Loucy (cell line): ENCODE measurements around the gene PLXDC1.

Source experiments
- H2AFZ ChIP-seq: fragments of 200-600 bp; sonication (generic); 2 replicates; pipeline ENCODE4 v1.6.0; 2016; ENCODE audit warnings: antibody characterized with exemption, mild to moderate bottlenecking, low read length, moderate library complexity
- H3F3A ChIP-seq: fragments of 200-600 bp; 2 replicates; pipeline ENCODE4 v1.6.0; 2016; ENCODE audit warnings: antibody characterized with exemption, low read depth, mild to moderate bottlenecking
- H3K27me3 ChIP-seq: fragments of 200-600 bp; sonication (generic); 2 replicates; pipeline ENCODE4 v1.6.1; 2014; ENCODE audit warnings: low read length, mild to moderate bottlenecking; ENCODE audit not compliant: insufficient read depth, poor library complexity, severe bottlenecking
- H3K36me3 ChIP-seq: fragments of 200-600 bp; sonication (generic); 2 replicates; pipeline ENCODE4 v1.6.1; 2016; ENCODE audit warnings: low read length; ENCODE audit not compliant: insufficient read depth
- H3K4me1 ChIP-seq: fragments of 200-600 bp; sonication (generic); 2 replicates; pipeline ENCODE4 v1.5.1; 2014; ENCODE audit warnings: low read length, mild to moderate bottlenecking; ENCODE audit not compliant: insufficient read depth, poor library complexity, severe bottlenecking
- H3K4me2 ChIP-seq: fragments of 200-600 bp; sonication (generic); 2 replicates; pipeline ENCODE4 v1.6.0; 2014; ENCODE audit warnings: antibody characterized with exemption, low read length, low read depth, mild to moderate bottlenecking; ENCODE audit not compliant: poor library complexity, severe bottlenecking
- H3K4me3 ChIP-seq: fragments of 200-600 bp; sonication (generic); 2 replicates; pipeline ENCODE4 v1.5.1; 2014; ENCODE audit warnings: low read length, mild to moderate bottlenecking, mixed read lengths; ENCODE audit not compliant: poor library complexity, severe bottlenecking
- H3K79me2 ChIP-seq: fragments of 200-600 bp; sonication (generic); 2 replicates; pipeline ENCODE4 v1.6.1; 2014; ENCODE audit warnings: low read length; ENCODE audit not compliant: insufficient read depth
- H3K9ac ChIP-seq: fragments of 200-600 bp; sonication (generic); 2 replicates; pipeline ENCODE4 v1.6.0; 2014; ENCODE audit warnings: mild to moderate bottlenecking, low read depth, low read length, moderate library complexity; ENCODE audit not compliant: poor library complexity, severe bottlenecking
- H3K9me2 ChIP-seq: fragments of 200-600 bp; sonication (generic); replicated peaks from 2 replicates; pipeline ENCODE4 v1.6.1; 2016; ENCODE audit warnings: low read depth, low read length, mixed read lengths
- H3K9me3 ChIP-seq: fragments of 200-600 bp; sonication (generic); 2 replicates; pipeline ENCODE4 v1.6.1; 2014; ENCODE audit warnings: mild to moderate bottlenecking, antibody characterized with exemption, low read length, low read depth; ENCODE audit not compliant: insufficient read depth
- H4K20me1 ChIP-seq: fragments of 200-600 bp; sonication (generic); 2 replicates; pipeline ENCODE4 v1.6.0; 2014; ENCODE audit warnings: antibody characterized with exemption, low read length, mild to moderate bottlenecking; ENCODE audit not compliant: insufficient read depth, poor library complexity, severe bottlenecking
- EZH2phosphoT487 ChIP-seq: fragments of 200-600 bp; IDR thresholded peaks from 2 replicates; pipeline ENCODE4 v1.6.1; 2018; ENCODE audit warnings: antibody characterized with exemption, mild to moderate bottlenecking, moderate library complexity, borderline replicate concordance

PLXDC1 gene

GRCh38 chr17:39014044-39014794 lies 137.2 kb downstream of the PLXDC1 start:
- no peaks in the 10 kb centered on the region for H3F3A ChIP-seq
- H3K4me1 ChIP-seq: peaks cover 16% of the 10 kb centered on the region
- no peak overlapping the region for H3K4me3 ChIP-seq
- no peaks in the 10 kb centered on the region for H3K36me3 ChIP-seq
- H3K27me3 ChIP-seq: no peaks in the 10 kb centered on the region
- H3K79me2 ChIP-seq: no peaks in the 10 kb centered on the region
- H3K9me3 ChIP-seq: no peaks in the 10 kb centered on the region
- no peak overlapping the region for H3K9ac ChIP-seq
- TF ChIP-seq EZH2phosphoT487: no peak
- no peaks in the 10 kb centered on the region for H4K20me1 ChIP-seq
- no peaks in the 10 kb centered on the region for H3K9me2 ChIP-seq
- H2AFZ ChIP-seq: no peak overlapping the region
- H3K4me2 ChIP-seq: no peak overlapping the region
